A673 (cell line): ENCODE data around the gene CHRM4. TPM values are rescaled to one million over a fixed set of nuclear protein-coding genes. Genes with fewer than 3 reads are reported as not detected.
A peak's percentile ranks its signal among the peaks of the same experiment; 100 is the strongest.

Experiments
- Bru-seq: library from RNA; stranded (reverse); fragments of 400-500 nt; gene quantifications from one replicate; lab custom pipeline; 2021; lab: Mats Ljungman, UMichigan
- BruChase-seq, 2 experiments: library from RNA; stranded (reverse); fragments of 400-500 nt; gene quantifications; one replicate each; lab custom pipeline; 2021; lab: Mats Ljungman, UMichigan
- BruUV-seq: library from RNA; stranded (reverse); fragments of 400-500 nt; replicated peaks from 2 replicates; lab custom pipeline; 2021; lab: Mats Ljungman, UMichigan
- CTCF ChIA-PET: fragments of 300-600 bp; sonication (Branson Sonifier 250); formaldehyde crosslinking; loops from one replicate; lab custom pipeline; 2022; ENCODE audit warnings: antibody characterized with exemption; lab: Charles Lee
- POLR2A ChIA-PET: fragments of 300-600 bp; sonication (Branson Sonifier 250); formaldehyde crosslinking; loops from one replicate; lab custom pipeline; 2022; ENCODE audit warnings: antibody characterized with exemption; ENCODE audit not compliant: low non-redundant PET; lab: Charles Lee
- DNase-seq: peaks from one replicate; pipeline ENCODE4 v3.0.0-alpha.2; 2015; ENCODE audit warnings: low spot score
- H3K27ac ChIP-seq: fragments of 200-600 bp; sonication (generic); 2 replicates; pipeline ENCODE4 v1.5.1; 2016; ENCODE audit warnings: mixed run types, low read depth, mild to moderate bottlenecking, mixed read lengths, antibody characterized with exemption, low read length; ENCODE audit not compliant: poor library complexity, severe bottlenecking
- H3K27me3 ChIP-seq: fragments of 200-600 bp; sonication (generic); replicated peaks from 2 replicates; pipeline ENCODE4 v1.6.1; 2017; ENCODE audit warnings: mixed run types, low read depth, mild to moderate bottlenecking, mixed read lengths, antibody characterized with exemption, low read length; ENCODE audit not compliant: insufficient read depth, poor library complexity
- H3K36me3 ChIP-seq: fragments of 200-600 bp; sonication (generic); 2 replicates; pipeline ENCODE4 v1.6.1; 2016; ENCODE audit warnings: mixed run types, mild to moderate bottlenecking, mixed read lengths, antibody characterized with exemption, low read length; ENCODE audit not compliant: insufficient read depth, poor library complexity, severe bottlenecking
- H3K4me1 ChIP-seq: fragments of 200-600 bp; sonication (generic); 2 replicates; pipeline ENCODE4 v1.6.1; 2017; ENCODE audit warnings: mixed run types, mild to moderate bottlenecking, mixed read lengths, antibody characterized with exemption, low read length; ENCODE audit not compliant: insufficient read depth, poor library complexity, severe bottlenecking
- H3K4me3 ChIP-seq: fragments of 200-600 bp; sonication (generic); 2 replicates; pipeline ENCODE4 v1.5.1; 2016; ENCODE audit warnings: low read depth, mixed run types, mild to moderate bottlenecking, mixed read lengths, low read length; ENCODE audit not compliant: poor library complexity, severe bottlenecking
- H3K9me3 ChIP-seq: fragments of 200-600 bp; sonication (generic); 2 replicates; pipeline ENCODE4 v1.6.1; 2016; ENCODE audit warnings: mixed run types, low read depth, mild to moderate bottlenecking, mixed read lengths, antibody characterized with exemption, low read length; ENCODE audit not compliant: poor library complexity, severe bottlenecking
- CTCF ChIP-seq: fragments of 300-800, 200-600 bp; sonication (generic); conservative IDR thresholded peaks from 2 replicates; pipeline ENCODE4 v1.5.1; 2017; ENCODE audit warnings: low read depth, mild to moderate bottlenecking, antibody characterized with exemption, low read length, moderate library complexity, mixed read lengths
- EZH2 ChIP-seq: fragments of 200-600 bp; sonication (generic); IDR thresholded peaks from 2 replicates; pipeline ENCODE4 v1.6.1; 2017; ENCODE audit warnings: borderline replicate concordance, low read depth, mild to moderate bottlenecking, mixed read lengths, antibody characterized with exemption, low read length; ENCODE audit not compliant: poor library complexity, severe bottlenecking
- intact Hi-C: fragments of 100-400 bp; cut with micrococcal nuclease; formaldehyde crosslinking; loops from one replicate; pipeline ENCODE4 v1.10.0; 2022; ENCODE audit not compliant: unreplicated experiment
- long read RNA-seq: library from polyadenylated mRNA; stranded (forward); transcript quantifications from one replicate; pipeline ENCODE4 v2.0.0, GENCODE V29; 2022
- total RNA-seq: library from RNA; stranded (reverse); gene quantifications from 2 replicates; pipeline ENCODE4 v1.2.3, GENCODE V29; 2021

Gene CHRM4
- total RNA-seq (0.68 TPM in 1 of 2 replicates, not detected in the other), Bru-seq, nascent RNA (percentile 21 among the genes with signal in this experiment), BruChase-seq, experiment 1, labeled RNA remaining after a 2-hour chase (percentile 34 among the genes with signal in this experiment), BruChase-seq, experiment 2, labeled RNA remaining after a 6-hour chase (percentile 27 among the genes with signal in this experiment)
- long read RNA-seq, result 0 reads

- peaks cover 49% of the 10 kb centered on the region for H3K27me3 ChIP-seq
- H3K4me1 ChIP-seq, result peaks cover 39% of the 10 kb centered on the region
- H3K27ac ChIP-seq, result no peak within 1 kb of the TSS
- ChIA-PET POLR2A (interaction anchor here (0.5 kb wide), 1 partner anchor 308 kb away, joined by 4 read pairs; no protein-coding TSS in a partner anchor), CTCF (interaction anchor here (0.7 to 2.3 kb wide), 14 partner anchors 8 to 154 kb away, joined by 3 to 13 read pairs (median 4); partner anchors contain the start of gene MDK)
- peak within 1 kb of the TSS; percentile 51 for H3K4me3 ChIP-seq
- H3K9me3 ChIP-seq, result no peaks in the 10 kb centered on the region
- peak; percentile 58 for TF ChIP-seq CTCF
- TF ChIP-seq EZH2, result peak; percentile 51
- BruUV-seq, result no TSS peak
- peak; percentile 81 for DNase-seq
- intact Hi-C loops, result no loop called here
- peaks cover 3% of the 10 kb centered on the region for H3K36me3 ChIP-seq
These were observed at the start of gene CHRM4 for GRCh38 chr11:46391578-46392420. Gene CHRM4, minus strand, starts transcription at chr11:46391776. Its CDS starts 5,219 bp downstream, at chr11:46386557.

GRCh38 chr11:46438211-46438610 is 46.6 kb upstream of the CHRM4 start:
- DNase-seq, result no peak
- intact Hi-C loops, result no loop called here
- Histone ChIP-seq H3K27ac (no peak overlapping the region), H3K4me1 (peaks cover 12% of the 10 kb centered on the region), H3K9me3 (no peaks in the 10 kb centered on the region), H3K4me3 (no peak overlapping the region), H3K27me3 (no peaks in the 10 kb centered on the region), H3K36me3 (peaks cover 14% of the 10 kb centered on the region)
- POLR2A ChIA-PET, result interaction anchor here (0.8 kb wide), 1 partner anchor 25 kb away, joined by 3 read pairs; no protein-coding TSS in a partner anchor
- no TSS peak for BruUV-seq
- no peak for TF ChIP-seq EZH2
- TF ChIP-seq CTCF, result no peak
- CTCF ChIA-PET, result no interaction called here

DNA sequence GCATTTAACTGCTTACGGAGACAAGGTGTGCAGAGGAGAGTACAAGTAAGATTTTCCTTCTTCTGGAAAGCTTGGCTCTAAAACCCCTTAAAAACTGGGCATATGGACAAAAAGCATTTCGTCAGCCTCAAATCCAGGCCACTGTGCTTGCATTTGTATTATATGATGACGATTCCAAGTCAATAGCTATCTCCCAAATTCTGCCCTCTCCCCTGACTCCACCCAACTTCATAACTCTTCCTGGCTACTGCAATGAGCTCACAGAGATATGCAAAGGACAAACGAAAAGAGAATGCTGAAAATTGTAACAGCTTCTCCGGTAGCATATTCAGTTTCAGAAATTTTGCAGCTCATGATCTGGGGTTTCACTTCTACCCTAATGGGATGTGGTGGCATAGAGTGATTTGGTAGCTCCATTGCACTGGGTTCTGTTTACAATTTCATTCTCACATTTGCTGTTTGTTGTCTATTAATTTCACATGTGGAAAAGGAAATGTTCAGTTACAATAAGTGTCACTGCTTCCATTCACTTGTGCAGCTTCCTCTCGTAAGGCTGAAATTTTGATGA is 45.6 kb upstream of the CHRM4 start:
- intact Hi-C loops, result no loop called here

More for the DNA sequence above, 45.6 kb upstream of the CHRM4 start:
- Histone ChIP-seq H3K9me3 (no peaks in the 10 kb centered on the region), H3K4me1 (peaks cover 12% of the 10 kb centered on the region), H3K27me3 (no peaks in the 10 kb centered on the region), H3K27ac (no peak overlapping the region), H3K36me3 (peaks cover 16% of the 10 kb centered on the region), H3K4me3 (no peak overlapping the region)
- TF ChIP-seq CTCF (no peak), EZH2 (no peak)
- CTCF ChIA-PET, result interaction anchor here (0.5 kb wide), 1 partner anchor 40 kb away, joined by 5 read pairs; no protein-coding TSS in a partner anchor
- no TSS peak for BruUV-seq
- DNase-seq, result no peak
- POLR2A ChIA-PET, result no interaction called here
